ENCODE measurements around the gene FSTL5. TPM values are rescaled to one million over a fixed set of nuclear protein-coding genes. Genes with fewer than 3 reads are reported as not detected.

The FSTL5 gene
- total RNA-seq, 1 experiment from 2014 or later, result 1.9 TPM

DNA sequence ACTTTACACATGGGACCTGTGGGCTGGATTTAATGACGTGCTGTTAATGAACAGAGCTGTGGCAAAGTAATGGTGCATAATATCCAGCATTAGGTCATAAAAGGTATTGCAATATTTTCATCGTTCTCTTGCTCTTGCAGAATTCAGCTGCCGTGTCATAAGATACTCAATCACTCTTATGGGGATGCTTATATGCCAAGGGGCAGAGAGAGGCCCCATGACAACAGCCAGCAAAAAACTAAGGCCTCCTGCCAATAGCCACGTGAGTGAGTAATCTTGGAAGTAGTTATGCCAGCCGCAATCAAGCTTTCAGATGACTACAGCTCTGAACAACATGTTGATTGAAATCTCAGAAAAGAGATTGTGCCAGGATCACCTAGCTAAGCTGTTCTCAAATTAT is 616.9 kb downstream of the FSTL5 start:
- no peaks in the 10 kb centered on the region for H3K27me3 Mint-ChIP-seq (ENCODE audit: insufficient read depth, unreplicated experiment)
- no TSS peak for BruUV-seq (replicated peaks)
- H3K4me1 Mint-ChIP-seq (ENCODE audit: low read depth, unreplicated experiment), result no peaks in the 10 kb centered on the region
- H3K4me3 Mint-ChIP-seq (ENCODE audit: unreplicated experiment), result no peak overlapping the region
- H3K27ac Mint-ChIP-seq (ENCODE audit: unreplicated experiment), result no peak overlapping the region
- intact Hi-C loops (cut with micrococcal nuclease; ENCODE audit: unreplicated experiment), result no loop called here
- no peaks in the 10 kb centered on the region for H3K36me3 Mint-ChIP-seq (ENCODE audit: insufficient read depth, unreplicated experiment)
- H3K4me1 ChIP-seq, result no peaks in the 10 kb centered on the region
- TF ChIP-seq, protein P1, sequence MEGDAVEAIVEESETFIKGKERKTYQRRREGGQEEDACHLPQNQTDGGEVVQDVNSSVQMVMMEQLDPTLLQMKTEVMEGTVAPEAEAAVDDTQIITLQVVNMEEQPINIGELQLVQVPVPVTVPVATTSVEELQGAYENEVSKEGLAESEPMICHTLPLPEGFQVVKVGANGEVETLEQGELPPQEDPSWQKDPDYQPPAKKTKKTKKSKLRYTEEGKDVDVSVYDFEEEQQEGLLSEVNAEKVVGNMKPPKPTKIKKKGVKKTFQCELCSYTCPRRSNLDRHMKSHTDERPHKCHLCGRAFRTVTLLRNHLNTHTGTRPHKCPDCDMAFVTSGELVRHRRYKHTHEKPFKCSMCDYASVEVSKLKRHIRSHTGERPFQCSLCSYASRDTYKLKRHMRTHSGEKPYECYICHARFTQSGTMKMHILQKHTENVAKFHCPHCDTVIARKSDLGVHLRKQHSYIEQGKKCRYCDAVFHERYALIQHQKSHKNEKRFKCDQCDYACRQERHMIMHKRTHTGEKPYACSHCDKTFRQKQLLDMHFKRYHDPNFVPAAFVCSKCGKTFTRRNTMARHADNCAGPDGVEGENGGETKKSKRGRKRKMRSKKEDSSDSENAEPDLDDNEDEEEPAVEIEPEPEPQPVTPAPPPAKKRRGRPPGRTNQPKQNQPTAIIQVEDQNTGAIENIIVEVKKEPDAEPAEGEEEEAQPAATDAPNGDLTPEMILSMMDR (IDR thresholded peaks at IDR 0.05; ENCODE audit: insufficient read depth in 1 of 2, low read depth in 1 of 2, low read length in 1 of 2, severe bottlenecking in 1 of 2, unreplicated experiment in 1 of 2), result no peak
- ChIA-PET CTCF (no interaction called here), POLR2A (no interaction called here)
- H3K36me3 ChIP-seq (ENCODE audit: control insufficient read depth, insufficient read depth, low read length), result no peaks in the 10 kb centered on the region
- H3K9me3 Mint-ChIP-seq (ENCODE audit: unreplicated experiment), result no peaks in the 10 kb centered on the region
- no peak overlapping the region for H3K4me3 ChIP-seq (ENCODE audit: low read depth, low read length)
- DNase-seq, result no peak
- H3K27me3 ChIP-seq (replicated peaks; ENCODE audit: control insufficient read depth, insufficient read depth, low read length), result no peaks in the 10 kb centered on the region
- no peaks in the 10 kb centered on the region for H3K9me3 ChIP-seq

- POLR2A ChIA-PET, result no interaction called here
- no peaks in the 10 kb centered on the region for H3K36me3 Mint-ChIP-seq (ENCODE audit: insufficient read depth, unreplicated experiment)
- BruUV-seq (replicated peaks), result no TSS peak
Observed at GRCh38 chr4:161540265-161540664, 623.5 kb downstream of the FSTL5 start.

GRCh38 chr4:161538941-161539340 is 624.9 kb downstream of the FSTL5 start:
- TF ChIP-seq, protein P1 (IDR thresholded peaks at IDR 0.05; ENCODE audit: insufficient read depth in 1 of 2, low read depth in 1 of 2, low read length in 1 of 2, severe bottlenecking in 1 of 2, unreplicated experiment in 1 of 2), result no peak
- Histone ChIP-seq H3K27me3 (replicated peaks; ENCODE audit: control insufficient read depth, insufficient read depth, low read length) (no peaks in the 10 kb centered on the region), H3K36me3 (ENCODE audit: control insufficient read depth, insufficient read depth, low read length) (no peaks in the 10 kb centered on the region), H3K4me3 (ENCODE audit: low read depth, low read length) (no peak overlapping the region), H3K4me1 (no peaks in the 10 kb centered on the region), H3K9me3 (no peaks in the 10 kb centered on the region)
- Mint-ChIP-seq H3K27me3 (ENCODE audit: insufficient read depth, unreplicated experiment) (no peaks in the 10 kb centered on the region), H3K27ac (ENCODE audit: unreplicated experiment) (no peak overlapping the region), H3K4me3 (ENCODE audit: unreplicated experiment) (no peak overlapping the region), H3K4me1 (ENCODE audit: low read depth, unreplicated experiment) (no peaks in the 10 kb centered on the region), H3K9me3 (ENCODE audit: unreplicated experiment) (no peaks in the 10 kb centered on the region), H3K36me3 (ENCODE audit: insufficient read depth, unreplicated experiment) (no peaks in the 10 kb centered on the region)
- DNase-seq, result no peak
- intact Hi-C loops (cut with micrococcal nuclease; ENCODE audit: unreplicated experiment), result no loop called here
- BruUV-seq (replicated peaks), result no TSS peak
- CTCF ChIA-PET, result no interaction called here
- POLR2A ChIA-PET, result no interaction called here

More at GRCh38 chr4:161540265-161540664, 623.5 kb downstream of the FSTL5 start:
- Mint-ChIP-seq H3K9me3 (ENCODE audit: unreplicated experiment) (no peaks in the 10 kb centered on the region), H3K27ac (ENCODE audit: unreplicated experiment) (no peak overlapping the region), H3K4me1 (ENCODE audit: low read depth, unreplicated experiment) (no peaks in the 10 kb centered on the region), H3K4me3 (ENCODE audit: unreplicated experiment) (no peak overlapping the region), H3K27me3 (ENCODE audit: insufficient read depth, unreplicated experiment) (no peaks in the 10 kb centered on the region)
- CTCF ChIA-PET, result no interaction called here
- TF ChIP-seq, protein P1 (IDR thresholded peaks at IDR 0.05; ENCODE audit: insufficient read depth in 1 of 2, low read depth in 1 of 2, low read length in 1 of 2, severe bottlenecking in 1 of 2, unreplicated experiment in 1 of 2), result no peak
- Histone ChIP-seq H3K36me3 (ENCODE audit: control insufficient read depth, insufficient read depth, low read length) (no peaks in the 10 kb centered on the region), H3K27me3 (replicated peaks; ENCODE audit: control insufficient read depth, insufficient read depth, low read length) (no peaks in the 10 kb centered on the region), H3K4me1 (no peaks in the 10 kb centered on the region), H3K9me3 (no peaks in the 10 kb centered on the region), H3K4me3 (ENCODE audit: low read depth, low read length) (no peak overlapping the region)
- no peak for DNase-seq
- intact Hi-C loops (cut with micrococcal nuclease; ENCODE audit: unreplicated experiment), result no loop called here
